ENCODE measurements around the gene TMEM94.
A peak's percentile ranks its signal among the peaks of the same experiment; 100 is the strongest.

GRCh38 chr17:75412455-75413317, 43.7 kb upstream of the TMEM94 start:
- TF ChIP-seq, protein P1, sequence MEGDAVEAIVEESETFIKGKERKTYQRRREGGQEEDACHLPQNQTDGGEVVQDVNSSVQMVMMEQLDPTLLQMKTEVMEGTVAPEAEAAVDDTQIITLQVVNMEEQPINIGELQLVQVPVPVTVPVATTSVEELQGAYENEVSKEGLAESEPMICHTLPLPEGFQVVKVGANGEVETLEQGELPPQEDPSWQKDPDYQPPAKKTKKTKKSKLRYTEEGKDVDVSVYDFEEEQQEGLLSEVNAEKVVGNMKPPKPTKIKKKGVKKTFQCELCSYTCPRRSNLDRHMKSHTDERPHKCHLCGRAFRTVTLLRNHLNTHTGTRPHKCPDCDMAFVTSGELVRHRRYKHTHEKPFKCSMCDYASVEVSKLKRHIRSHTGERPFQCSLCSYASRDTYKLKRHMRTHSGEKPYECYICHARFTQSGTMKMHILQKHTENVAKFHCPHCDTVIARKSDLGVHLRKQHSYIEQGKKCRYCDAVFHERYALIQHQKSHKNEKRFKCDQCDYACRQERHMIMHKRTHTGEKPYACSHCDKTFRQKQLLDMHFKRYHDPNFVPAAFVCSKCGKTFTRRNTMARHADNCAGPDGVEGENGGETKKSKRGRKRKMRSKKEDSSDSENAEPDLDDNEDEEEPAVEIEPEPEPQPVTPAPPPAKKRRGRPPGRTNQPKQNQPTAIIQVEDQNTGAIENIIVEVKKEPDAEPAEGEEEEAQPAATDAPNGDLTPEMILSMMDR (CRISPR knock-in tag; IDR thresholded peaks at IDR 0.05) = peak; percentile 98
- no peak for TF ChIP-seq RFX5 (IDR thresholded peaks at IDR 0.05; ENCODE audit: low read depth, low read length)
- no peak for TF ChIP-seq CBX2 (IDR thresholded peaks at IDR 0.05; ENCODE audit: low read depth, low read length)
- peak; percentile 60; the same call in 1 of the 2 replicates for TF ChIP-seq CBX2 (CRISPR knock-in tag; IDR thresholded peaks at IDR 0.05; ENCODE audit: low read depth)
- no peak for TF ChIP-seq PRDM4 (CRISPR knock-in tag; IDR thresholded peaks at IDR 0.05; ENCODE audit: borderline replicate concordance)
- TF ChIP-seq SP140L (CRISPR knock-in tag; IDR thresholded peaks at IDR 0.05; ENCODE audit: borderline replicate concordance) = no peak
- no peak for TF ChIP-seq MTF1 (CRISPR knock-in tag; IDR thresholded peaks at IDR 0.05)
- no peak for TF ChIP-seq ZNF720 (CRISPR knock-in tag; IDR thresholded peaks at IDR 0.05)

Measured in HepG2 (cell line).